Calu3 (cell line): ENCODE results near the gene LMTK2. TPM values are rescaled to one million over a fixed set of nuclear protein-coding genes. Genes with fewer than 3 reads are reported as not detected.

Experiments
- BruUV-seq: library from RNA; stranded (reverse); fragments of 400-500 nt; replicated peaks from 2 replicates; lab custom pipeline; 2021; lab: Mats Ljungman, UMichigan
- CTCF ChIA-PET: fragments of 300-600 bp; sonication (Branson Sonifier 250); formaldehyde crosslinking; loops from one replicate; lab custom pipeline; 2022; ENCODE audit warnings: antibody characterized with exemption; lab: Charles Lee
- DNase-seq: peaks from one replicate; pipeline ENCODE4 v3.0.0; 2022
- H3K27ac Mint-ChIP-seq: one replicate; pipeline ENCODE4 v1.8.0; 2022; ENCODE audit warnings: mixed read lengths; ENCODE audit not compliant: unreplicated experiment
- H3K27me3 Mint-ChIP-seq: one replicate; pipeline ENCODE4 v1.8.0; 2022; ENCODE audit warnings: mixed read lengths; ENCODE audit not compliant: unreplicated experiment
- H3K36me3 Mint-ChIP-seq: one replicate; pipeline ENCODE4 v1.8.0; 2022; ENCODE audit warnings: mild to moderate bottlenecking, moderate library complexity, mixed read lengths; ENCODE audit not compliant: insufficient read depth, unreplicated experiment
- H3K4me1 Mint-ChIP-seq: one replicate; pipeline ENCODE4 v1.8.0; 2022; ENCODE audit warnings: mild to moderate bottlenecking, low read depth, mixed read lengths; ENCODE audit not compliant: unreplicated experiment
- H3K4me3 Mint-ChIP-seq: one replicate; pipeline ENCODE4 v1.8.0; 2022; ENCODE audit warnings: mild to moderate bottlenecking, low read depth, moderate library complexity, mixed read lengths; ENCODE audit not compliant: unreplicated experiment
- H3K9me3 Mint-ChIP-seq: one replicate; pipeline ENCODE4 v1.8.0; 2022; ENCODE audit warnings: low read depth, mixed read lengths; ENCODE audit not compliant: unreplicated experiment
- CTCF ChIP-seq: fragments of 200-600 bp; IDR thresholded peaks from one replicate; pipeline ENCODE4 v1.8.0; 2022; ENCODE audit warnings: antibody characterized with exemption; ENCODE audit not compliant: unreplicated experiment
- intact Hi-C: fragments of 100-400 bp; cut with micrococcal nuclease; formaldehyde crosslinking; loops from one replicate; pipeline ENCODE4 v1.10.0; 2022; ENCODE audit not compliant: unreplicated experiment
- total RNA-seq: library from RNA; stranded (reverse); gene quantifications from 2 replicates; pipeline ENCODE4 v1.2.3, GENCODE V29; 2022

Gene LMTK2
- total RNA-seq, 1 experiment from 2014 or later: 29.9 TPM

GRCh38 chr7:98100088-98100487, 6.6 kb upstream of the LMTK2 start:
- BruUV-seq: no TSS peak
- Mint-ChIP-seq H3K27me3 (no peaks in the 10 kb centered on the region), H3K27ac (no peak overlapping the region), H3K9me3 (peaks cover 8% of the 10 kb centered on the region), H3K4me1 (no peaks in the 10 kb centered on the region), H3K36me3 (no peaks in the 10 kb centered on the region), H3K4me3 (no peak overlapping the region)
- CTCF ChIA-PET: no interaction called here
- intact Hi-C loops: no loop called here
- DNase-seq: no peak
- no peak for TF ChIP-seq CTCF

- BruUV-seq: no TSS peak
- peaks cover 11% of the 10 kb centered on the region for H3K36me3 Mint-ChIP-seq
- TF ChIP-seq CTCF: no peak
- CTCF ChIA-PET: no interaction called here
- intact Hi-C loops: no loop called here
- no peak for DNase-seq
- no peaks in the 10 kb centered on the region for H3K27me3 Mint-ChIP-seq
- H3K4me3 Mint-ChIP-seq: no peak overlapping the region
- H3K4me1 Mint-ChIP-seq: peaks cover 8% of the 10 kb centered on the region
- H3K27ac Mint-ChIP-seq: no peak overlapping the region
- peaks cover 6% of the 10 kb centered on the region for H3K9me3 Mint-ChIP-seq
Measured at GRCh38 chr7:98102170-98102569, 4.5 kb upstream of the LMTK2 start.

GRCh38 chr7:98105942-98106544, 619 bp upstream of the LMTK2 start:
- BruUV-seq: TSS peak; percentile 45
- TF ChIP-seq CTCF: no peak
- peak; percentile 6 for DNase-seq
- Mint-ChIP-seq H3K27me3 (no peaks in the 10 kb centered on the region), H3K27ac (peak overlapping the region; percentile 65), H3K36me3 (peaks cover 19% of the 10 kb centered on the region), H3K4me3 (peak overlapping the region; percentile 95), H3K9me3 (no peaks in the 10 kb centered on the region), H3K4me1 (peaks cover 28% of the 10 kb centered on the region)
- CTCF ChIA-PET: interaction anchor here (2.0 kb wide), 1 partner anchor 60 kb away, joined by 5 read pairs; no protein-coding TSS in a partner anchor
- intact Hi-C loops: no loop called here

GRCh38 chr7:98107313-98107721, 655 bp downstream of the LMTK2 start:
- CTCF ChIA-PET: interaction anchor here (1.0 kb wide), 1 partner anchor 86 kb away, joined by 3 read pairs; no protein-coding TSS in a partner anchor
- Mint-ChIP-seq H3K27me3 (no peaks in the 10 kb centered on the region), H3K4me3 (peak overlapping the region; percentile 95), H3K9me3 (no peaks in the 10 kb centered on the region), H3K4me1 (peaks cover 38% of the 10 kb centered on the region), H3K27ac (peak overlapping the region; percentile 65), H3K36me3 (peaks cover 19% of the 10 kb centered on the region)
- DNase-seq: peak; percentile 12
- no TSS peak for BruUV-seq
- intact Hi-C loops: no loop called here
- no peak for TF ChIP-seq CTCF
